HS-27A (cell line): Measurements from ENCODE around the gene FSTL5.
"Not testable (repeated sequence)": the region's sequence is repeated elsewhere in the genome, so short reads cannot be mapped to it uniquely, and the experiment has no call there.

ENCODE experiments used
- DNase-seq: peaks from one replicate; pipeline ENCODE4 v3.0.0-alpha.2; 2012; ENCODE audit warnings: low read depth, missing footprints

Gene FSTL5

GRCh38 chr4:161829591-161829990 lies 334.2 kb downstream of the FSTL5 start:
- DNase-seq = no peak

- DNase-seq = no peak
These were observed 335.7 kb downstream of the FSTL5 start for GRCh38 chr4:161828061-161828460.

- no peak for DNase-seq
These were observed 336.8 kb downstream of the FSTL5 start for GRCh38 chr4:161827013-161827412.

GRCh38 chr4:161823450-161823849 lies 340.4 kb downstream of the FSTL5 start:
- no peak for DNase-seq

- DNase-seq = no peak
These were observed 341.6 kb downstream of the FSTL5 start for GRCh38 chr4:161822174-161822573.

- DNase-seq = peak; percentile 5
These were observed 345.9 kb downstream of the FSTL5 start for GRCh38 chr4:161817914-161818313.

GRCh38 chr4:161816958-161817357 lies 346.8 kb downstream of the FSTL5 start:
- no peak for DNase-seq

- DNase-seq = no peak
These were observed 348.0 kb downstream of the FSTL5 start for GRCh38 chr4:161815841-161816240.

- no peak for DNase-seq
These were observed 349.9 kb downstream of the FSTL5 start for GRCh38 chr4:161813889-161814288.

- no peak for DNase-seq
These were observed 350.4 kb downstream of the FSTL5 start for GRCh38 chr4:161813389-161813788.

- DNase-seq = no peak
These were observed 360.6 kb downstream of the FSTL5 start for GRCh38 chr4:161803171-161803570.

GRCh38 chr4:161799710-161800109 lies 364.1 kb downstream of the FSTL5 start:
- DNase-seq = no peak

- DNase-seq = no peak
These were observed 370.8 kb downstream of the FSTL5 start for GRCh38 chr4:161792991-161793390.

GRCh38 chr4:161791796-161792556 lies 371.8 kb downstream of the FSTL5 start:
- DNase-seq = no peak

GRCh38 chr4:161767116-161767515 lies 396.7 kb downstream of the FSTL5 start:
- DNase-seq = peak; percentile 3

- no peak for DNase-seq
These were observed 401.0 kb downstream of the FSTL5 start for GRCh38 chr4:161762796-161763195.

GRCh38 chr4:161760008-161760407 lies 403.8 kb downstream of the FSTL5 start:
- no peak for DNase-seq

GRCh38 chr4:161758412-161758811 lies 405.4 kb downstream of the FSTL5 start:
- not testable (repeated sequence) for DNase-seq

GRCh38 chr4:161728929-161729328 lies 434.9 kb downstream of the FSTL5 start:
- no peak for DNase-seq

- no peak for DNase-seq
These were observed 441.9 kb downstream of the FSTL5 start for GRCh38 chr4:161721947-161722346.

- DNase-seq = no peak
These were observed 446.7 kb downstream of the FSTL5 start for GRCh38 chr4:161717084-161717483.

GRCh38 chr4:161714931-161715330 lies 448.9 kb downstream of the FSTL5 start:
- DNase-seq = no peak

- no peak for DNase-seq
These were observed 449.6 kb downstream of the FSTL5 start for GRCh38 chr4:161714022-161714751.

- no peak for DNase-seq
These were observed 459.1 kb downstream of the FSTL5 start for GRCh38 chr4:161704653-161705052.
